HCT116 (cell line): Measurements from ENCODE around the gene PLD1.

Experiments
- CEBPB ChIP-seq: IDR thresholded peaks from 2 replicates; pipeline ENCODE4 v1.6.1; 2012; ENCODE audit warnings: low read depth
- CTCF ChIP-seq, 3 experiments: fragments of 200-600 bp in 1 of 3; sonication (generic) in 1 of 3; IDR thresholded peaks in 2 of 3; conservative IDR thresholded peaks in 1 of 3; 2 replicates each; pipeline ENCODE4 v1.5.1; 2012 to 2017; ENCODE audit warnings: low read depth in 2 of 3, low read length in 2 of 3, antibody characterized with exemption in 1 of 3, borderline replicate concordance in 1 of 3, control low read depth in 1 of 3, mild to moderate bottlenecking in 1 of 3, mixed read lengths in 1 of 3, mixed run types in 1 of 3, moderate library complexity in 1 of 3; ENCODE audit not compliant: insufficient read depth in 1 of 3
- EZH2 ChIP-seq: fragments of 200-600 bp; sonication (generic); IDR thresholded peaks from 2 replicates; pipeline ENCODE4 v1.6.1; 2017; ENCODE audit warnings: antibody characterized with exemption, mixed run types
- EZH2phosphoT487 ChIP-seq: fragments of 200-600 bp; IDR thresholded peaks from 2 replicates; pipeline ENCODE4 v1.6.1; 2018; ENCODE audit warnings: antibody characterized with exemption, borderline replicate concordance
- FOSL1 ChIP-seq: IDR thresholded peaks from 2 replicates; pipeline ENCODE4 v1.6.1; 2012; ENCODE audit warnings: low read depth
- MAX ChIP-seq: IDR thresholded peaks from 2 replicates; pipeline ENCODE4 v1.6.1; 2012
- POLR2A ChIP-seq: IDR thresholded peaks from 2 replicates; pipeline ENCODE4 v1.7.0; 2011; ENCODE audit warnings: borderline replicate concordance; ENCODE audit not compliant: insufficient read depth, insufficient read length; ENCODE audit errors: extremely low read depth
- POLR2AphosphoS5 ChIP-seq: IDR thresholded peaks from 2 replicates; pipeline ENCODE4 v1.6.1; 2011; ENCODE audit warnings: mild to moderate bottlenecking, low read depth, low read length, moderate library complexity
- RAD21 ChIP-seq: IDR thresholded peaks from 2 replicates; pipeline ENCODE4 v1.6.1; 2012; ENCODE audit warnings: low read depth, mild to moderate bottlenecking
- SIN3A ChIP-seq: IDR thresholded peaks from 2 replicates; pipeline ENCODE4 v1.6.1; 2012; ENCODE audit warnings: low read depth
- SP1 ChIP-seq: IDR thresholded peaks from 2 replicates; pipeline ENCODE4 v1.6.1; 2012; ENCODE audit warnings: low read depth
- ZBTB33 ChIP-seq: IDR thresholded peaks from 2 replicates; pipeline ENCODE4 v1.6.1; 2011; ENCODE audit warnings: mild to moderate bottlenecking, low read length, moderate library complexity; ENCODE audit not compliant: insufficient replicate concordance; ENCODE audit errors: extremely low read depth
- TF ChIP-seq, protein P1 (sequence below): IDR thresholded peaks from 2 replicates; pipeline ENCODE4 v1.6.1; 2012; ENCODE audit warnings: low read depth

DNA sequence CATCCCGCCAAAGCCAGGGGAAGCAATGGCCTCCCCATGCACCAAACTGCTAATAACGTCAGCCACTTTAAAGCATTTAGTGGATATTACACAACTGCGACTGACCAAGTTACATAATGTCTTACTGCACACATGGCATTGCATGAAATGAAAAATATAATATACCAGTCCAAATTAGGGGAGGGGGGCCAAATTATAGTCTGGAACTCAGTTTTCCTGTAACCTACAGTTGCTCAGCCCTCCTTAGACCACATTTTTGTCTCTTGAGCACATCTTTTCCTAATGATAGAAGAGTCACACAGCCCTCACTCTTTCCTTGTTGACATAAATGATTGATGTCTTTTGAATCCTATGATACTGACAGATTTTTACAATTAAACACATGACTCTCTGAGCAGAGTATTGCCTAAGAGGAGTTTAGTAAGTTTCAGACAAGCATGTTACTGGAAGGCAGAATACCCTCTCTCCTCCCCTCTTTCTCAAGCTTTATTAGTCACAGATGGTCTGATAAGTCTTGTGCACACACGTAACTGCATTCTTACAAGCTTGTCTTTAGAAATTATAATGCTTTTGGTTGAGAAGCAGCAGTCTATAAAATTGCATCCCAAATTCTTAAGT, 1.1 kb upstream of the PLD1 start:
- TF ChIP-seq CTCF (IDR thresholded peaks at IDR 0.05 in 2 of 3, conservative IDR thresholded peaks at IDR 0.05 in 1 of 3; ENCODE audit: borderline replicate concordance in 1 of 3, insufficient read depth in 1 of 3, low read depth in 2 of 3, low read length in 2 of 3) (no peak), EZH2phosphoT487 (no peak), RAD21 (no peak), SIN3A (no peak), POLR2A (no peak), POLR2AphosphoS5 (no peak), MAX (no peak), CEBPB (no peak), EZH2 (no peak), SP1 (no peak), FOSL1 (no peak), ZBTB33 (no peak)
- TF ChIP-seq, protein P1, sequence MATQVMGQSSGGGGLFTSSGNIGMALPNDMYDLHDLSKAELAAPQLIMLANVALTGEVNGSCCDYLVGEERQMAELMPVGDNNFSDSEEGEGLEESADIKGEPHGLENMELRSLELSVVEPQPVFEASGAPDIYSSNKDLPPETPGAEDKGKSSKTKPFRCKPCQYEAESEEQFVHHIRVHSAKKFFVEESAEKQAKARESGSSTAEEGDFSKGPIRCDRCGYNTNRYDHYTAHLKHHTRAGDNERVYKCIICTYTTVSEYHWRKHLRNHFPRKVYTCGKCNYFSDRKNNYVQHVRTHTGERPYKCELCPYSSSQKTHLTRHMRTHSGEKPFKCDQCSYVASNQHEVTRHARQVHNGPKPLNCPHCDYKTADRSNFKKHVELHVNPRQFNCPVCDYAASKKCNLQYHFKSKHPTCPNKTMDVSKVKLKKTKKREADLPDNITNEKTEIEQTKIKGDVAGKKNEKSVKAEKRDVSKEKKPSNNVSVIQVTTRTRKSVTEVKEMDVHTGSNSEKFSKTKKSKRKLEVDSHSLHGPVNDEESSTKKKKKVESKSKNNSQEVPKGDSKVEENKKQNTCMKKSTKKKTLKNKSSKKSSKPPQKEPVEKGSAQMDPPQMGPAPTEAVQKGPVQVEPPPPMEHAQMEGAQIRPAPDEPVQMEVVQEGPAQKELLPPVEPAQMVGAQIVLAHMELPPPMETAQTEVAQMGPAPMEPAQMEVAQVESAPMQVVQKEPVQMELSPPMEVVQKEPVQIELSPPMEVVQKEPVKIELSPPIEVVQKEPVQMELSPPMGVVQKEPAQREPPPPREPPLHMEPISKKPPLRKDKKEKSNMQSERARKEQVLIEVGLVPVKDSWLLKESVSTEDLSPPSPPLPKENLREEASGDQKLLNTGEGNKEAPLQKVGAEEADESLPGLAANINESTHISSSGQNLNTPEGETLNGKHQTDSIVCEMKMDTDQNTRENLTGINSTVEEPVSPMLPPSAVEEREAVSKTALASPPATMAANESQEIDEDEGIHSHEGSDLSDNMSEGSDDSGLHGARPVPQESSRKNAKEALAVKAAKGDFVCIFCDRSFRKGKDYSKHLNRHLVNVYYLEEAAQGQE = no peak
